Hepatic stellate cell (primary cell): ENCODE measurements around the gene NPTX1.

Source experiments
- DNase-seq: peaks from one replicate; pipeline ENCODE4 v3.0.0; 2011; ENCODE audit warnings: low spot score

Gene NPTX1

DNA sequence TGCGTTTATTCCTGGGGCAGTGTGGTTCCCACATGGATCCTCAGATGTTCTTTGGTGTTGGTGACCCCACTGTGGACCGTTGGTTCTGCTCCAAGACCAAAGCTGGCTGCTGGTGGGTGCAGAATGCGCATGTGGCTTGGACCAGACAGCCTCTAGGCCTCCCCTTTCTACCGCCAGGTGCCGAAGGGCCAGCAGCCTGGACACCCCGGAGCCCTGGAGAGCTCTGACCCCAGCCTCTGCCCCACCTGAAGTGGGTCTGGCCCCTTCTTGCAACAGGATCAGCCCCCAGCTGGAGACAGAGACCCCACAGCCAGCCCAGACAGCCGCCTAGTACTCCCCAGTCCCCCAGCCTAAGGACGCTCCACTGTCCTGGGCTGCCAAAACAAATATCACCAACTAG is 18.4 kb downstream of the NPTX1 start:
- no peak for DNase-seq

GRCh38 chr17:80457236-80457856 is 19.1 kb downstream of the NPTX1 start:
- no peak for DNase-seq

GRCh38 chr17:80456465-80457235 is 19.8 kb downstream of the NPTX1 start:
- peak; percentile 51 for DNase-seq

- DNase-seq = no peak
Measured at GRCh38 chr17:80455784-80456183, 20.6 kb downstream of the NPTX1 start.

- peak; percentile 79 for DNase-seq
Measured at GRCh38 chr17:80455336-80455710, 21.1 kb downstream of the NPTX1 start.

DNA sequence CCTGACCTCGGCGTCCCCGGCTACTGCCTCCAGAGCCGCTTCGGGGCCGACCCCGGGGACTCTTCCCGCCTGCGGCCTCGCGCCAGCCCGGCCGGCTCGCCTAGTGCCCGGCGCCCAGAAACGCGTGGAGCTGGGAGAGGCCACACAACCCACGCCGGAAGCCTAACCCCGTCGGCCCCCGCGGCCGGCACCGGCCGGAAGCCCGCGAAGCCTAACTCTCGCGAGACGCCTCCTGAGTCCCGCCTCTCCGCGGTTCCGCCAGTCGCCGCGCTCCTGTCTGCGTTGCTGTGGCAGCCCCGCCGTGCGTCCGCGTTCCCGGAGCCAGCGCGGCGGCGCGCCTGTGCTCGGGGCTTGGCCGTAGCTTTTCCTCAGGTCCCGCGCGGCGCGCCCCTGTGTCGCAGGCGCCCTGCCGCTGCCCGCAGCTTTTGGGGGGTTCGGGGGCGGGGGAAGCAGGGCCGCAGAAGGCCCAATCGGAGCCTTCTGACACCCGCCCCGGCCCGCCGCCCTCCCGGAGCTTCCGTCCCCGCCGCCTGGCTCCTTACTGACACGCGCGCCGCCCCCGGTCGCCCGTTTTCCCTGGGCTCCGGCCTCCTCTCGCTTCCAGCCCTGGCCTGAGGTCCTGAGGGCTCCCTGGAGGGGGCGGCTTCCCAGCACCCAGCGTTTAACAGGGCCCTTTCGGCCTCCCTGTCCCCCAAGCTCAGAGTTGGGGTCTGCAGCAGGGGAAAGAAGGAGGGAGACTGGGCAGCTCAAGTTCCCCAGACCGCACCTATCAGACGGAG is 21.7 kb downstream of the NPTX1 start:
- DNase-seq = peak; percentile 98

- no peak for DNase-seq
Measured at GRCh38 chr17:80453998-80454556, 22.3 kb downstream of the NPTX1 start.

DNA sequence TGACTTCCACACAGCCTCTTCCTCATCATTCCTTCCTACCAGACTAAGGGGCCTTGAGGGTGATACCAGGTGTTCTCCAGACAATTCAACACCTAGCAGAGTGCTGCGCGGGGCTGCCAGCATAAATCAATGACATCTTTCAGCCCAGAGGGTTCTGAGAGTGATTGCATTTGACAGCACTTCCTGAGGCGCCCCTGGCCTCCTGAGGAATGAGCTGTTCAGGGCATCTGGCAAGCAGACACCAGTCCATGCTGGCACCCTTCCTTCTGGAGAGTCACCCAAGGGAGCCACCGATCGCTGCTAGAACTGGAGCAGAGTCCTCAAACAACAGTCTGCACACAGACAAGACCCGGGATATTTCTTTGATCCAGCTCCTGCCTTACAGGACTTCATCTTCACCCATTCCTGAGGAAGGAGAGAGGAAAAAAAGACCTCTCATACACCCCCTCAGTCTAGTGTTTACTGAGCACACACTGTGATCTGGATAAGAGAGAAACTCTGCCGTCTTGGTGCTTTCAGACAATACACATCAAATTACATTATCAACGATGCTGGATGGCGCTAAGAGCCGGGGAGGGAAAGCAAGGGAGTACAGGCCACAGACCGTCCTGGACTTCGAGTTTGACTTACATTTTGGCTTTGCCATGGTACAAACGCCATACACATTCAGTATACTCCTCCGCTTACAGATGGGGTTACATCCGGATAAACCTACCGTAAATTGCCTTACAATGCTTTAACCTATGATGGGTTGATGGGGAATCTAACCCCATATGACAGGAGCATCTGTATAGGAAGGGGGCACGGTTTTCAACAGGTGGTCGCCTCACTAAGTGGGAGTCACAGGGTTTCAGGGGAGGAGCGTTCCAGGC is 23.0 kb downstream of the NPTX1 start:
- no peak for DNase-seq

- no peak for DNase-seq
Measured at GRCh38 chr17:80452173-80452915, 24.1 kb downstream of the NPTX1 start.

GRCh38 chr17:80451104-80451775 is 25.2 kb downstream of the NPTX1 start:
- no peak for DNase-seq

DNA sequence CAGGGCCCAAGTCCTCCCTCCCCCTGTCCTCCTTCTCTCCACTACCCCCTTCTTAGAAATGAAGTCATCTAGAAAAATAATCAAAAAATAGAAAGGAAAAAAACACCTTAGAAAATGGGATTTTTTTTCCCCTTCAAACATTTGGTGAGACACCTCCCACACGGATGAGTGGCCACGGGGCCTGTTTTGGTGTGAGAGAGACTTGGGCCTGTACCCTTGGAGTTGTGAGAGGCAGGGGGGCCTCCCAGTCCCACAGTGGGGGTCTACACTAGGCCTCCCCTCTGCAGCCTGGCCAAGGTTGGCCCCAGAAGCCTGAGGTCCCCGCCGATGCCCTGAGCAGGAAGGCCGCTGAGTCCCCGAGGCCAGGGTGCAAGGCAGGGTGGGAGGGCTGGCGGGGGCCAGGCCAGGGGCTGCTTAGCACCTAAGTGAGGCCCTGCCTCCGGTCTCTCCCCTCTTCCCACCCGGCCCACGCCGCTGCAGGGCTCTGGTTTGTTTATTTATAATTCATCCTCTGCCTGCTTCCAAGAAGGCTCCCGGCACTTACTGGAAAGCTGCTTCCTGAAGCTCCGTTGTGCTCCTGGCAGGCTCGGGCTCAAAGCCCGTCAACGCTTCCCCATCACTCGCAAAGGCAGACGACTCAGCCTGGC is 26.4 kb downstream of the NPTX1 start:
- DNase-seq = peak; percentile 76

DNA sequence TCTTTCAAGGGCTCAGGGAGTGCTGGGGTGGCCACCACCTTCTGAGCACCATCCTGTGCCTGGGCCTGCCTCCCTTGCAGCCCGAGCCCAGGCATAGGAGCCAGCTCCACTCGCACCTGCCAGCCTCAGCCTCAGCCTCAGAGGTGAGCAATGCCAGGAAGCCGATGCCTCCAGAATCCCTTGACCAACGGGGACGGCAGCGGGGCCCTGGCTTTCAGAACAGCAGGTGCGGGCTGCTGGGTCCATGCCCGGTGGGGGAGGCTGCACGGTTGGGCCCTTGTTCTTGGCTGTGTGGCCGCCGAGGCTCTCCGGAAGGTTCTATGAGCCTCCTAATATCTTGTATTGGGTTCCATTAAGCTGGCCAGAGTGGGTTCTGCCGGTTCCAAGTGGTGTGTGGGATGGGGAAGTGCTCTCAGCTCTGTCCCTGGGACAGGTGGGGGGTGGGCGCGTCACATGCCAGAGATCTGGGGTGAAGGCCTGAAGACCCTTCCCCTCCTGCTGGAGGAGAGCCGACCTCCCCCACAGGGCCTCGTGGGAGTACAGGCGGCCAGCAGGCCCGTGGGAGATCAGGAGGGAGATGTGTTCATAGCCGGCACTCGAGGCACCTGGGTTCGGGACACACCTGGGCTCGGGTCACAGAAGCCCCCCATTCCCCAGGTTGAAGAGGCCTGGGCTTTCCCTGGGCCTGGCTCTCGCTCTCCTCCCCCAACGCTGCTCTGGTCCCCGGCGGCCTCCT is 27.0 kb downstream of the NPTX1 start:
- no peak for DNase-seq

GRCh38 chr17:80447790-80448189 is 28.6 kb downstream of the NPTX1 start:
- DNase-seq = no peak

- DNase-seq = peak; percentile 74
Measured at GRCh38 chr17:80446645-80447405, 29.6 kb downstream of the NPTX1 start.

DNA sequence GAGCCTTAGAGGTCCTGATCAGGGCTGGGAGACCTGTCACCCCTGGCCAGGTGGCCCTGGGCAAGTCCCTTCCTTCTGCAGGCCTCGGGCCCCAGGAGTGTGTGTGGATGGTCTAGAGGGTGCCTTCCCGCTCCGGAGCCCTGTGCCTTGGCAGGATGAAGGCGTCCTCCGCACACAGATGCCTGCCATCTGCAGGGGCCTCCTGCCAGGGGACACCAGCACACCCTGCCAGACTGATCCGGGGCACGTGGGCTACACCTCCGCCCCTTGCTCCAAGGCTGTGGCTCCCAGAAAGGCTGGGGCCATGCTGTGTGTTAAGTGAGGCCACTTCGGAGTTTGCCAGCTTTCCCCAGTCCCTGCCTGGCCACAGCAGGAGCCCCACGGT is 30.7 kb downstream of the NPTX1 start:
- no peak for DNase-seq

DNA sequence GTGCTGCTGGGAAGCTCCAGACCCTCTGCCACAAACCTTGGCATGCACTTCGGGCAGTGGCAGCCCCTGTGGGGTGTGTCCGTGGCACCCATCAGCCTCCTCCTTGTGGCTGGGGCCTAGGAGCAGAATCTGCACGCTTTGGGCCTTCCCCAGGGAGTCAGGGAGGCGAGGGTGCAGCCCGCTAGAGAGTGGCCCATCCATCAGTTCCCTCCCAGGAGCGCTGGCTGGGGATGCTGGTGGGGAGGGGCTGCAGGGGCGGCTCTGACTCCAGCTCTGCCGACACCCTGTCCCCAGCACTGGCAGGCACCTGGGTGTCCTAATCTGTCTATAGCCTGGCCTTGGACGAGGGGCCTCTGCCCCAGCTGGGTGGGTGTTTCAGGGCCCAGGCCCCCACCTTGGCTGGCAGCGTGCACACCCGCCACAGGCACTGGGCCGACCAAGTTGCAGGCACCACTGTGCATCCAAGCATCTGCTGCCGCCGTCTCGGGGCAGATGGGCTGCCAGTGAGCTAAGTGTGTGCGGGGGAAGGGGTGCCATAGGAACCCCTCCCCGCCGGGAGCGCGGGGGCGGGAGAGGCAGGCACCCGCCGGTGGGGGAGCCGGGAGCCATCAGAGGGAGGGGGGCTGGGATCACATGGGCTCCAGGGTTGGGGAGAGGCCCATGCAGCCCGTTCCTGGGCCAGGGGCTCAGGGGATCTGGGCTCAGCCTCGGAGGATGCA is 31.2 kb downstream of the NPTX1 start:
- DNase-seq = no peak

DNA sequence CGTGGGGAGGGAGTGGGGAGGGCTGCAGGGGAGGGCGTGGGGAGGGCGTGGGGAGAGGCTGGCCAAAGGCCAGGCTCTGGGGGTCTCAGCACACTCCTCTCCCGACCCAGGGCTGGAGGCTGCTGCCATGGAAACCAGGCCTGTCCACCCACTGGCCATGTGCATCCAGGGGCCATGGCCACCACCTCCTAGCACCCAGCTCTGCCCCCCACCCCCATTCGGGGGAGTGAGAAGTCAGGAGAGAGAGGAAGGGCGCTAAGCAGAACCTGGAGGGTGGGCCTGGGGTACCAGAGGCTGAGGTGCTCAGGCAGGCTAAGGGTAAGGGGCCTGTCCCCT is 31.8 kb downstream of the NPTX1 start:
- no peak for DNase-seq
